ENCODE measurements around the gene PRR19. TPM values are rescaled to one million over a fixed set of nuclear protein-coding genes. Genes with fewer than 3 reads are reported as not detected.

PRR19 gene
- total and polyA plus RNA-seq, 4 donors = 0.23 to 1.0 (median 0.77) TPM

GRCh38 chr19:42272535-42272897 lies 29.4 kb upstream of the PRR19 start:
- DNase-seq = no peak
- no peak overlapping the region for H3K4me3 ChIP-seq

GRCh38 chr19:42272989-42273406 lies 28.9 kb upstream of the PRR19 start:
- H3K27ac ChIP-seq (ENCODE audit: low read depth in 1 of 2, low read length in 1 of 2) = no peak overlapping the region
- DNase-seq = no peak
- H3K4me3 ChIP-seq = no peak overlapping the region
- no peak overlapping the region for H3K9ac ChIP-seq (ENCODE audit: insufficient read depth in 1 of 2, low read length in 2 of 2)
- WGBS, 2 donors = 95 to 97% methylated on average over 22 to 23 of the region's 23 CpGs
- peaks cover 0 to 22% (median 14%) of the 10 kb centered on the region in 5 donors for H3K4me1 ChIP-seq (ENCODE audit: control insufficient read depth in 5 of 5, insufficient read depth in 5 of 5, low read length in 5 of 5)
- no peaks in the 10 kb centered on the region for H3K9me3 ChIP-seq (ENCODE audit: control insufficient read depth in 4 of 4, insufficient read depth in 3 of 4, low read length in 3 of 4)
- H3K27me3 ChIP-seq (ENCODE audit: control insufficient read depth in 3 of 3, insufficient read depth in 3 of 3, low read length in 2 of 3) = no peaks in the 10 kb centered on the region
- no peak for ATAC-seq (ENCODE audit: insufficient read depth, low FRiP score)
- H3K36me3 ChIP-seq (ENCODE audit: control insufficient read depth in 4 of 4, insufficient read depth in 4 of 4, low read length in 4 of 4) = peaks cover 4 to 34% (median 19%) of the 10 kb centered on the region in 4 donors
- TF ChIP-seq CTCF (IDR thresholded peaks at IDR 0.05; ENCODE audit: control extremely low read depth, extremely low read depth) = no peak

More at GRCh38 chr19:42272535-42272897, 29.4 kb upstream of the PRR19 start:
- Histone ChIP-seq H3K9ac (ENCODE audit: insufficient read depth in 1 of 2, low read length in 2 of 2) (no peak overlapping the region), H3K9me3 (ENCODE audit: control insufficient read depth in 4 of 4, insufficient read depth in 3 of 4, low read length in 3 of 4) (no peaks in the 10 kb centered on the region), H3K36me3 (ENCODE audit: control insufficient read depth in 4 of 4, insufficient read depth in 4 of 4, low read length in 4 of 4) (peaks cover 4 to 34% (median 19%) of the 10 kb centered on the region in 4 donors), H3K4me1 (ENCODE audit: control insufficient read depth in 5 of 5, insufficient read depth in 5 of 5, low read length in 5 of 5) (peaks cover 0 to 22% (median 9%) of the 10 kb centered on the region in 5 donors), H3K27me3 (ENCODE audit: control insufficient read depth in 3 of 3, insufficient read depth in 3 of 3, low read length in 2 of 3) (no peaks in the 10 kb centered on the region), H3K27ac (ENCODE audit: low read depth in 1 of 2, low read length in 1 of 2) (no peak overlapping the region)
- 90 to 94% methylated on average over 8 to 9 of the region's 9 CpGs for WGBS, 2 donors
- TF ChIP-seq CTCF (IDR thresholded peaks at IDR 0.05; ENCODE audit: control extremely low read depth, extremely low read depth) = no peak
- ATAC-seq (ENCODE audit: insufficient read depth, low FRiP score) = no peak

- H3K27ac ChIP-seq (ENCODE audit: low read depth in 1 of 2, low read length in 1 of 2) = no peak overlapping the region
- H3K4me1 ChIP-seq (ENCODE audit: control insufficient read depth in 5 of 5, insufficient read depth in 5 of 5, low read length in 5 of 5) = peaks cover 1 to 26% (median 17%) of the 10 kb centered on the region in 5 donors
Measured at GRCh38 chr19:42273407-42274064, 28.4 kb upstream of the PRR19 start.

More at GRCh38 chr19:42273407-42274064, 28.4 kb upstream of the PRR19 start:
- Histone ChIP-seq H3K4me3 (no peak overlapping the region), H3K36me3 (ENCODE audit: control insufficient read depth in 4 of 4, insufficient read depth in 4 of 4, low read length in 4 of 4) (peaks cover 4 to 34% (median 19%) of the 10 kb centered on the region in 4 donors), H3K27me3 (ENCODE audit: control insufficient read depth in 3 of 3, insufficient read depth in 3 of 3, low read length in 2 of 3) (no peaks in the 10 kb centered on the region), H3K9me3 (ENCODE audit: control insufficient read depth in 4 of 4, insufficient read depth in 3 of 4, low read length in 3 of 4) (no peaks in the 10 kb centered on the region), H3K9ac (ENCODE audit: insufficient read depth in 1 of 2, low read length in 2 of 2) (no peak overlapping the region)
- DNase-seq (no peak), ATAC-seq (ENCODE audit: insufficient read depth, low FRiP score) (no peak)
- TF ChIP-seq CTCF (IDR thresholded peaks at IDR 0.05; ENCODE audit: control extremely low read depth, extremely low read depth) = no peak
- WGBS, 2 donors = 96% methylated on average over 43 of the region's 43 CpGs
